HEK293 (cell line): ENCODE data around the gene OXSM.

Source experiments
- CTCF ChIA-PET: fragments of 350-600 bp; formaldehyde crosslinking; extraction: SDS; loops from one replicate; lab custom pipeline; 2021; ENCODE audit warnings: antibody characterized with exemption; lab: Yijun Ruan, JAX
- POLR2A ChIA-PET: fragments of 300-600 bp; formaldehyde crosslinking; extraction: SDS; loops from one replicate; lab custom pipeline; 2020; ENCODE audit warnings: antibody characterized with exemption, inconsistent platforms; lab: Yijun Ruan, JAX
- H3K27ac ChIP-seq: fragments of 200-500 bp; sonication (Bioruptor generic); 2 replicates; pipeline ENCODE4 v1.5.1; 2014; ENCODE audit warnings: low read depth, low read length, control low read depth, inconsistent platforms; ENCODE audit errors: extremely low read depth
- H3K36me3 ChIP-seq, 2 experiments: fragments of 200-500 bp in 1 of 2; sonication (Bioruptor generic) in 1 of 2; 1 replicate in 1 of 2; 2 replicates in 1 of 2; pipeline ENCODE4 v1.5.1; 2014 to 2017; ENCODE audit warnings: inconsistent platforms in 2 of 2, low read length in 2 of 2; ENCODE audit not compliant: control insufficient read depth in 2 of 2, insufficient read depth in 1 of 2
- H3K4me1 ChIP-seq: fragments of 200-500 bp; sonication (Bioruptor generic); 2 replicates; pipeline ENCODE4 v1.5.1; 2014; ENCODE audit warnings: mild to moderate bottlenecking, low read length, inconsistent platforms; ENCODE audit not compliant: control insufficient read depth, insufficient read depth
- H3K4me3 ChIP-seq: 2 replicates; pipeline ENCODE4 v1.5.1; 2011; ENCODE audit warnings: low read depth, mild to moderate bottlenecking, control low read depth, low read length, moderate library complexity
- H3K9me3 ChIP-seq: fragments of 200-500 bp; sonication (Bioruptor generic); 2 replicates; pipeline ENCODE4 v1.5.1; 2014; ENCODE audit warnings: low read depth, low read length, inconsistent platforms; ENCODE audit not compliant: control insufficient read depth, insufficient read depth
- GLIS1 ChIP-seq: fragments of 450-650 bp; formaldehyde crosslinking; IDR thresholded peaks from 2 replicates; pipeline ENCODE4 v1.5.1; 2016; ENCODE audit warnings: missing biosample characterization, missing genetic modification characterization
- REPIN1 ChIP-seq: fragments of 450-650 bp; formaldehyde crosslinking; IDR thresholded peaks from 2 replicates; pipeline ENCODE4 v1.5.1; 2017; ENCODE audit warnings: missing biosample characterization, missing genetic modification characterization, low read depth
- TCF7L2 ChIP-seq: IDR thresholded peaks from 2 replicates; pipeline ENCODE4 v1.6.1; 2011; ENCODE audit warnings: low read depth, mild to moderate bottlenecking, inconsistent platforms, low read length, moderate library complexity, borderline replicate concordance
- YY2 ChIP-seq: fragments of 450-650 bp; formaldehyde crosslinking; IDR thresholded peaks from 2 replicates; pipeline ENCODE4 v1.5.1; 2016; ENCODE audit warnings: missing biosample characterization, missing genetic modification characterization
- ZNF146 ChIP-seq: fragments of 450-650 bp; formaldehyde crosslinking; IDR thresholded peaks from 2 replicates; pipeline ENCODE4 v1.5.1; 2016; ENCODE audit warnings: missing biosample characterization, missing genetic modification characterization
- ZNF169 ChIP-seq: fragments of 450-650 bp; formaldehyde crosslinking; IDR thresholded peaks from 2 replicates; pipeline ENCODE4 v1.5.1; 2016; ENCODE audit warnings: missing biosample characterization, missing genetic modification characterization
- ZNF341 ChIP-seq: fragments of 450-650 bp; formaldehyde crosslinking; IDR thresholded peaks from 2 replicates; pipeline ENCODE4; 2016; ENCODE audit warnings: low read depth, missing biosample characterization, missing genetic modification characterization
- ZNF350 ChIP-seq: fragments of 450-650 bp; formaldehyde crosslinking; IDR thresholded peaks from 2 replicates; pipeline ENCODE4 v1.5.0; 2017; ENCODE audit warnings: missing biosample characterization, mild to moderate bottlenecking, missing genetic modification characterization
- ZNF654 ChIP-seq: fragments of 450-650 bp; formaldehyde crosslinking; IDR thresholded peaks from 2 replicates; pipeline ENCODE4 v1.5.1; 2016; ENCODE audit warnings: low read depth, missing biosample characterization, missing genetic modification characterization
- ZNF664 ChIP-seq: fragments of 450-650 bp; formaldehyde crosslinking; IDR thresholded peaks from 2 replicates; pipeline ENCODE4 v1.5.1; 2016; ENCODE audit warnings: missing biosample characterization, missing genetic modification characterization
- ZNF785 ChIP-seq: fragments of 450-650 bp; formaldehyde crosslinking; IDR thresholded peaks from 2 replicates; pipeline ENCODE4 v1.5.1; 2016; ENCODE audit warnings: missing biosample characterization, missing genetic modification characterization
- ZNF837 ChIP-seq: fragments of 450-650 bp; formaldehyde crosslinking; IDR thresholded peaks from 2 replicates; pipeline ENCODE4 v1.5.1; 2016; ENCODE audit warnings: missing biosample characterization, missing genetic modification characterization
- TF ChIP-seq, protein P1 (sequence below): fragments of 450-650 bp; formaldehyde crosslinking; IDR thresholded peaks from 2 replicates; pipeline ENCODE4 v1.5.1; 2016; ENCODE audit warnings: missing biosample characterization, missing genetic modification characterization
- TF ChIP-seq, protein P2 (sequence below): fragments of 450-650 bp; formaldehyde crosslinking; IDR thresholded peaks from 2 replicates; pipeline ENCODE4 v1.5.1; 2016; ENCODE audit warnings: missing biosample characterization, missing genetic modification characterization
- TF ChIP-seq, protein P3 (sequence below): fragments of 450-650 bp; formaldehyde crosslinking; IDR thresholded peaks from 2 replicates; pipeline ENCODE4 v1.5.1; 2017; ENCODE audit warnings: missing biosample characterization, missing genetic modification characterization
- TF ChIP-seq, protein P4 (sequence below): fragments of 450-650 bp; formaldehyde crosslinking; IDR thresholded peaks from 2 replicates; pipeline ENCODE4 v1.5.1; 2016; ENCODE audit warnings: missing biosample characterization, missing genetic modification characterization
- TF ChIP-seq, protein P5 (sequence below): fragments of 450-650 bp; formaldehyde crosslinking; IDR thresholded peaks from 2 replicates; pipeline ENCODE4 v1.5.1; 2016; ENCODE audit warnings: missing biosample characterization, missing genetic modification characterization
- TF ChIP-seq, protein P6 (sequence below): fragments of 450-650 bp; formaldehyde crosslinking; IDR thresholded peaks from 2 replicates; pipeline ENCODE4 v1.5.1; 2016; ENCODE audit warnings: missing biosample characterization, missing genetic modification characterization

The OXSM gene

DNA sequence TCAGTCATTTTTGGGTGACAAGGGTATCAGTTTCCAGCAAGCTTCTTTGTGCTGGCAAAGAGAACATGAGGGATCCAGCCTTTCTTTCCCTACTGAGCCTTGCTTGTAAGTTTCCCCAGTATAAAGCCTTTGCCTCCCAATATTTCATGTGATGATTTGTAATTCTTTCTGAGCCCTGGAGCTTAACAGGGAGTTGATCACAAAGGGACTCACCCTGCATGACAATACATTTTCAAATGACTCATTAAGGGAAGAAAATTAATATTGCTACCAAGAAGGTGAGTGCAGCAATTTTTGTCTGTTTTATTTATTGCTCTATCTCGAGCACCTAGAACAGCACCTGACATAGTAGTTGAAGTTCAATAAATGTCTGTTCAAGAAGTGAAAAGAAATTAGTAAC lies 27.7 kb downstream of the OXSM start:
- H3K36me3 ChIP-seq, result no peaks in the 10 kb centered on the region
- no peaks in the 10 kb centered on the region for H3K9me3 ChIP-seq
- no peak overlapping the region for H3K4me3 ChIP-seq
- TF ChIP-seq ZNF169 (tag by site-specific recombination), result no peak
- TF ChIP-seq, protein P1, sequence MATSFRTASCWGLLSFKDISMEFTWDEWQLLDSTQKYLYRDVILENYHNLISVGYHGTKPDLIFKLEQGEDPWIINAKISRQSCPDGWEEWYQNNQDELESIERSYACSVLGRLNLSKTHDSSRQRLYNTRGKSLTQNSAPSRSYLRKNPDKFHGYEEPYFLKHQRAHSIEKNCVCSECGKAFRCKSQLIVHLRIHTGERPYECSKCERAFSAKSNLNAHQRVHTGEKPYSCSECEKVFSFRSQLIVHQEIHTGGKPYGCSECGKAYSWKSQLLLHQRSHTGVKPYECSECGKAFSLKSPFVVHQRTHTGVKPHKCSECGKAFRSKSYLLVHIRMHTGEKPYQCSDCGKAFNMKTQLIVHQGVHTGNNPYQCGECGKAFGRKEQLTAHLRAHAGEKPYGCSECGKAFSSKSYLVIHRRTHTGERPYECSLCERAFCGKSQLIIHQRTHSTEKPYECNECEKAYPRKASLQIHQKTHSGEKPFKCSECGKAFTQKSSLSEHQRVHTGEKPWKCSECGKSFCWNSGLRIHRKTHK, result no peak
- TF ChIP-seq, protein P2, sequence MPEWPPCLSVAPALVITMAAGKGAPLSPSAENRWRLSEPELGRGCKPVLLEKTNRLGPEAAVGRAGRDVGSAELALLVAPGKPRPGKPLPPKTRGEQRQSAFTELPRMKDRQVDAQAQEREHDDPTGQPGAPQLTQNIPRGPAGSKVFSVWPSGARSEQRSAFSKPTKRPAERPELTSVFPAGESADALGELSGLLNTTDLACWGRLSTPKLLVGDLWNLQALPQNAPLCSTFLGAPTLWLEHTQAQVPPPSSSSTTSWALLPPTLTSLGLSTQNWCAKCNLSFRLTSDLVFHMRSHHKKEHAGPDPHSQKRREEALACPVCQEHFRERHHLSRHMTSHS, result no peak
- TF ChIP-seq ZNF664, result no peak
- TF ChIP-seq ZNF654 (tag by site-specific recombination), result no peak
- no peak overlapping the region for H3K27ac ChIP-seq
- no peaks in the 10 kb centered on the region for H3K4me1 ChIP-seq
- CTCF ChIA-PET, result interaction anchor here (0.6 kb wide), 1 partner anchor 13 kb away, joined by 3 read pairs; no protein-coding TSS in a partner anchor
- POLR2A ChIA-PET, result no interaction called here

DNA sequence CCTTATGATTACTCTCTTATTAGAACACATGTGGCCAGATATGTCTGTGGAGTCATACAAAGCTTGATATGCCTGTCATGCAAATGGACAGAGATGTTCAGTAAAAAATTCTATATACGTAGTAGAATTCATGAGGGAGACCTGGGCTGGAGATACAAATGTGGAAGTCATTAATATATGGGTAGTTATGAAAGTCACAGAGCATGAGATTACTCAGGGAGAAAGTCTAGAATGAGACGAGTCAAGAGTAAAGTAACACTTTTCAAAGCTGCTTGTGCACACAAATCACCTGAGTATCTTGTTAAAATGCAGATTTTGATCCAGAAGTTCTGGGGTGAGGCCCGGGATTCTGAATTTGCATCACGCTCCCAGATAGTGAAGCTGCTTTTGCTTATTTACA lies 28.4 kb downstream of the OXSM start:
- TF ChIP-seq ZNF341 (no peak), REPIN1 (tag by site-specific recombination) (no peak), ZNF146 (no peak), TCF7L2 (no peak), YY2 (tag by site-specific recombination) (no peak), ZNF837 (tag by site-specific recombination) (no peak), GLIS1 (tag by site-specific recombination) (no peak), ZNF350 (no peak), ZNF785 (tag by site-specific recombination) (no peak)
- TF ChIP-seq, protein P3, sequence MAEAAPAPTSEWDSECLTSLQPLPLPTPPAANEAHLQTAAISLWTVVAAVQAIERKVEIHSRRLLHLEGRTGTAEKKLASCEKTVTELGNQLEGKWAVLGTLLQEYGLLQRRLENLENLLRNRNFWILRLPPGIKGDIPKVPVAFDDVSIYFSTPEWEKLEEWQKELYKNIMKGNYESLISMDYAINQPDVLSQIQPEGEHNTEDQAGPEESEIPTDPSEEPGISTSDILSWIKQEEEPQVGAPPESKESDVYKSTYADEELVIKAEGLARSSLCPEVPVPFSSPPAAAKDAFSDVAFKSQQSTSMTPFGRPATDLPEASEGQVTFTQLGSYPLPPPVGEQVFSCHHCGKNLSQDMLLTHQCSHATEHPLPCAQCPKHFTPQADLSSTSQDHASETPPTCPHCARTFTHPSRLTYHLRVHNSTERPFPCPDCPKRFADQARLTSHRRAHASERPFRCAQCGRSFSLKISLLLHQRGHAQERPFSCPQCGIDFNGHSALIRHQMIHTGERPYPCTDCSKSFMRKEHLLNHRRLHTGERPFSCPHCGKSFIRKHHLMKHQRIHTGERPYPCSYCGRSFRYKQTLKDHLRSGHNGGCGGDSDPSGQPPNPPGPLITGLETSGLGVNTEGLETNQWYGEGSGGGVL (tag by site-specific recombination), result no peak
- TF ChIP-seq, protein P4, sequence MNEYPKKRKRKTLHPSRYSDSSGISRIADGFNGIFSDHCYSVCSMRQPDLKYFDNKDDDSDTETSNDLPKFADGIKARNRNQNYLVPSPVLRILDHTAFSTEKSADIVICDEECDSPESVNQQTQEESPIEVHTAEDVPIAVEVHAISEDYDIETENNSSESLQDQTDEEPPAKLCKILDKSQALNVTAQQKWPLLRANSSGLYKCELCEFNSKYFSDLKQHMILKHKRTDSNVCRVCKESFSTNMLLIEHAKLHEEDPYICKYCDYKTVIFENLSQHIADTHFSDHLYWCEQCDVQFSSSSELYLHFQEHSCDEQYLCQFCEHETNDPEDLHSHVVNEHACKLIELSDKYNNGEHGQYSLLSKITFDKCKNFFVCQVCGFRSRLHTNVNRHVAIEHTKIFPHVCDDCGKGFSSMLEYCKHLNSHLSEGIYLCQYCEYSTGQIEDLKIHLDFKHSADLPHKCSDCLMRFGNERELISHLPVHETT (tag by site-specific recombination), result no peak
- TF ChIP-seq, protein P5, sequence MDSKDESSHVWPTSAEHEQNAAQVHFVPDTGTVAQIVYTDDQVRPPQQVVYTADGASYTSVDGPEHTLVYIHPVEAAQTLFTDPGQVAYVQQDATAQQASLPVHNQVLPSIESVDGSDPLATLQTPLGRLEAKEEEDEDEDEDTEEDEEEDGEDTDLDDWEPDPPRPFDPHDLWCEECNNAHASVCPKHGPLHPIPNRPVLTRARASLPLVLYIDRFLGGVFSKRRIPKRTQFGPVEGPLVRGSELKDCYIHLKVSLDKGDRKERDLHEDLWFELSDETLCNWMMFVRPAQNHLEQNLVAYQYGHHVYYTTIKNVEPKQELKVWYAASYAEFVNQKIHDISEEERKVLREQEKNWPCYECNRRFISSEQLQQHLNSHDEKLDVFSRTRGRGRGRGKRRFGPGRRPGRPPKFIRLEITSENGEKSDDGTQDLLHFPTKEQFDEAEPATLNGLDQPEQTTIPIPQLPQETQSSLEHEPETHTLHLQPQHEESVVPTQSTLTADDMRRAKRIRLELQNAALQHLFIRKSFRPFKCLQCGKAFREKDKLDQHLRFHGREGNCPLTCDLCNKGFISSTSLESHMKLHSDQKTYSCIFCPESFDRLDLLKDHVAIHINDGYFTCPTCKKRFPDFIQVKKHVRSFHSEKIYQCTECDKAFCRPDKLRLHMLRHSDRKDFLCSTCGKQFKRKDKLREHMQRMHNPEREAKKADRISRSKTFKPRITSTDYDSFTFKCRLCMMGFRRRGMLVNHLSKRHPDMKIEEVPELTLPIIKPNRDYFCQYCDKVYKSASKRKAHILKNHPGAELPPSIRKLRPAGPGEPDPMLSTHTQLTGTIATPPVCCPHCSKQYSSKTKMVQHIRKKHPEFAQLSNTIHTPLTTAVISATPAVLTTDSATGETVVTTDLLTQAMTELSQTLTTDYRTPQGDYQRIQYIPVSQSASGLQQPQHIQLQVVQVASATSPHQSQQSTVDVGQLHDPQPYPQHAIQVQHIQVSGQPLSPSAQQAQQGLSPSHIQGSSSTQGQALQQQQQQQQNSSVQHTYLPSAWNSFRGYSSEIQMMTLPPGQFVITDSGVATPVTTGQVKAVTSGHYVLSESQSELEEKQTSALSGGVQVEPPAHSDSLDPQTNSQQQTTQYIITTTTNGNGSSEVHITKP (tag by site-specific recombination), result no peak
- TF ChIP-seq, protein P6, sequence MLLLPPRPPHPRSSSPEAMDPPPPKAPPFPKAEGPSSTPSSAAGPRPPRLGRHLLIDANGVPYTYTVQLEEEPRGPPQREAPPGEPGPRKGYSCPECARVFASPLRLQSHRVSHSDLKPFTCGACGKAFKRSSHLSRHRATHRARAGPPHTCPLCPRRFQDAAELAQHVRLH (tag by site-specific recombination), result no peak
- ChIA-PET POLR2A (no interaction called here), CTCF (interaction anchor here (0.6 kb wide), 1 partner anchor 12 kb away, joined by 3 read pairs; no protein-coding TSS in a partner anchor)
- Histone ChIP-seq H3K4me1 (no peaks in the 10 kb centered on the region), H3K9me3 (no peaks in the 10 kb centered on the region), H3K27ac (no peak overlapping the region), H3K4me3 (no peak overlapping the region), H3K36me3 (no peaks in the 10 kb centered on the region)
